ENCODE results near the gene CHD2. TPM values are rescaled to one million over a fixed set of nuclear protein-coding genes. Genes with fewer than 3 reads are reported as not detected.
"Not testable (repeated sequence)": the region's sequence is repeated elsewhere in the genome, so short reads cannot be mapped to it uniquely, and the experiment has no call there.

CHD2 gene
- total RNA-seq, 2 donors from 2014 or later = 76.3 to 137 TPM

GRCh38 chr15:93031103-93031464, 131.0 kb downstream of the CHD2 start:
- no peaks in the 10 kb centered on the region for H3K36me3 ChIP-seq
- no peak overlapping the region for H3K27ac ChIP-seq
- intact Hi-C loops (cut with DNase I) = loop anchor here (2.0 kb wide), 1 partner anchor 1088 kb away; no protein-coding TSS in a partner anchor
- WGBS = 80% methylated on average over 8 of the region's 9 CpGs
- DNase-seq (ENCODE audit: low spot score) = no peak
- H3K4me3 ChIP-seq = no peak overlapping the region
- TF ChIP-seq CTCF (IDR thresholded peaks at IDR 0.05) = no peak
- TF ChIP-seq POLR2A (IDR thresholded peaks at IDR 0.05) = no peak
- no peak for TF ChIP-seq POLR2AphosphoS5 (IDR thresholded peaks at IDR 0.05)
- H3K27me3 ChIP-seq (replicated peaks; ENCODE audit: insufficient read depth) = no peaks in the 10 kb centered on the region
- H3K4me1 ChIP-seq (replicated peaks) = peaks cover 31% of the 10 kb centered on the region
- no peaks in the 10 kb centered on the region for H3K9me3 ChIP-seq

- intact Hi-C loops (cut with DNase I) = loop anchor here (2.0 kb wide), 1 partner anchor 1087 kb away; no protein-coding TSS in a partner anchor
- not testable (repeated sequence) for H3K27me3 ChIP-seq (replicated peaks; ENCODE audit: insufficient read depth); H3K4me3 ChIP-seq; H3K36me3 ChIP-seq; H3K27ac ChIP-seq; H3K9me3 ChIP-seq; DNase-seq (ENCODE audit: low spot score)
- WGBS = 96% methylated on average over 42 of the region's 44 CpGs
- peaks cover 27% of the 10 kb centered on the region for H3K4me1 ChIP-seq (replicated peaks)
These were observed 131.6 kb downstream of the CHD2 start for GRCh38 chr15:93031557-93032384.

- 94% methylated on average over 21 of the region's 21 CpGs for WGBS
These were observed 132.5 kb downstream of the CHD2 start for GRCh38 chr15:93032515-93033206.

GRCh38 chr15:93033434-93034045, 133.4 kb downstream of the CHD2 start:
- intact Hi-C loops (cut with DNase I) = no loop called here
- Histone ChIP-seq H3K9me3 (no peaks in the 10 kb centered on the region), H3K4me1 (replicated peaks) (peaks cover 20% of the 10 kb centered on the region), H3K4me3 (no peak overlapping the region), H3K36me3 (no peaks in the 10 kb centered on the region), H3K27ac (no peak overlapping the region), H3K27me3 (replicated peaks; ENCODE audit: insufficient read depth) (no peaks in the 10 kb centered on the region)
- whole genome bisulfite sequencing = 91% methylated on average over 14 of the region's 14 CpGs
- no peak for DNase-seq (ENCODE audit: low spot score)
- TF ChIP-seq POLR2A (IDR thresholded peaks at IDR 0.05) = no peak
- TF ChIP-seq POLR2AphosphoS5 (IDR thresholded peaks at IDR 0.05) = no peak
- TF ChIP-seq CTCF (IDR thresholded peaks at IDR 0.05) = no peak

More at GRCh38 chr15:93032515-93033206, 132.5 kb downstream of the CHD2 start:
- H3K27ac ChIP-seq; DNase-seq (ENCODE audit: low spot score); H3K36me3 ChIP-seq; H3K27me3 ChIP-seq (replicated peaks; ENCODE audit: insufficient read depth); H3K4me3 ChIP-seq; H3K9me3 ChIP-seq; intact Hi-C loops (cut with DNase I): not testable (repeated sequence)
- peaks cover 27% of the 10 kb centered on the region for H3K4me1 ChIP-seq (replicated peaks)

GRCh38 chr15:93034512-93034911, 134.4 kb downstream of the CHD2 start:
- TF ChIP-seq CTCF (IDR thresholded peaks at IDR 0.05) = no peak
- TF ChIP-seq POLR2AphosphoS5 (IDR thresholded peaks at IDR 0.05) = no peak
- TF ChIP-seq POLR2A (IDR thresholded peaks at IDR 0.05) = no peak
- Histone ChIP-seq H3K4me3 (no peak overlapping the region), H3K4me1 (replicated peaks) (peaks cover 11% of the 10 kb centered on the region), H3K36me3 (no peaks in the 10 kb centered on the region), H3K9me3 (no peaks in the 10 kb centered on the region), H3K27ac (no peak overlapping the region), H3K27me3 (replicated peaks; ENCODE audit: insufficient read depth) (no peaks in the 10 kb centered on the region)
- no peak for DNase-seq (ENCODE audit: low spot score)
- 84% methylated on average over 7 of the region's 7 CpGs for WGBS
- intact Hi-C loops (cut with DNase I) = no loop called here
